Activated CD4-positive, CD25-positive, alpha-beta regulatory T cell treated with anti-CD3 and anti-CD28 coated beads, Interleukin-2, amount 50 U/mL, for 16 hours (primary cell): ENCODE data around the gene TSGA10IP.

ENCODE experiments used
- DNase-seq: peaks from one replicate; pipeline ENCODE4 v3.0.0-alpha.2; 2020; ENCODE audit warnings: low read depth, low spot score

TSGA10IP gene

GRCh38 chr11:66006134-66006890 lies 61.0 kb downstream of the TSGA10IP start:
- DNase-seq: no peak

- DNase-seq: no peak
Measured at GRCh38 chr11:66006891-66007176, 61.6 kb downstream of the TSGA10IP start.

GRCh38 chr11:66007201-66007634 lies 61.9 kb downstream of the TSGA10IP start:
- DNase-seq: no peak

- DNase-seq: no peak
Measured at GRCh38 chr11:66008095-66008467, 62.8 kb downstream of the TSGA10IP start.

- no peak for DNase-seq
Measured at GRCh38 chr11:66008468-66009101, 63.3 kb downstream of the TSGA10IP start.
